ENCODE data around the gene NPAS3.

DNA sequence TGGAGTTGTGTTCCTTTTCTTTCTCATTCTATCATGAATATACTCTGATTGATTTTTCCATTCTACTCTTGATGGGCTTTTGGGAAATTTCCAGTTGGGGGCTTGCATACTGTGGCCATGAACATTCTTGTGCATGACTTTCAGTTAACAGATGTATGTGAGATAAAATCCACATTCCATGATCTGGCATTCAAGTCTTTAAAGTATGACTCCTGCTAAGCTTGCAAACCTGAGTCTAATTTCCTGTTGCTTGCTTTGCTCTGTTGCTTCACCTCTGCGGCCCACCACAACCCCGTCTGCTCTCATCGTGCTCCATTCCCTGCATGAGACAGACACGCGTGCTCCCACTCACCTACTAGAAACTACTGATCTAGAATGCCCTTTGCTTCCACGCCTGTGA lies 24.3 kb upstream of the NPAS3 start:
- TF ChIP-seq EZH2phosphoT487 (IDR thresholded peaks at IDR 0.05; ENCODE audit: low read depth), result no peak
- TF ChIP-seq CTCF (IDR thresholded peaks at IDR 0.05; ENCODE audit: low read depth, low read length), result no peak

All from OCI-LY3 (cell line).